Osteocyte (in vitro differentiated cells): ENCODE results near the gene MATR3. TPM values are rescaled to one million over a fixed set of nuclear protein-coding genes. Genes with fewer than 3 reads are reported as not detected.

ENCODE experiments used
- total RNA-seq: library from RNA; stranded (reverse); gene quantifications from 2 replicates; pipeline ENCODE4 v1.2.1, GENCODE V29; 2021

MATR3 gene
- total RNA-seq, 1 donor from 2014 or later, result 218 TPM

Other genes with a start within 250 kb of the MATR3 start
- gene SIL1, start 95.4 kb upstream of the MATR3 start, total RNA-seq, result 58.0 and 58.4 TPM in 2 replicates
- 66.7 and 71.8 TPM in 2 replicates for gene PAIP2, start 48.1 kb downstream of the MATR3 start, total RNA-seq
- gene SLC23A1, start 89.6 kb downstream of the MATR3 start, total RNA-seq, result not detected in 2 replicates
- gene MZB1, start 96.2 kb downstream of the MATR3 start, total RNA-seq, result not detected in 2 replicates
- gene PROB1, start 101.4 kb downstream of the MATR3 start, total RNA-seq, result 1.5 and 1.6 TPM in 2 replicates
- 4.6 TPM in 2 replicates for gene SPATA24, start 110.3 kb downstream of the MATR3 start, total RNA-seq
- 26.2 and 32.7 TPM in 2 replicates for gene DNAJC18, start 145.8 kb downstream of the MATR3 start, total RNA-seq
- 0.47 TPM in 1 of 2 replicates, not detected in the other for gene ECSCR, start 169.0 kb downstream of the MATR3 start, total RNA-seq
- gene SMIM33, start 177.3 kb downstream of the MATR3 start, total RNA-seq, result not detected in 2 replicates
- 61.6 and 73.0 TPM in 2 replicates for gene STING1, start 189.0 kb downstream of the MATR3 start, total RNA-seq